Astrocyte of the cerebellum (primary cell): ENCODE results near the gene SYMPK.
"Not testable (repeated sequence)": the region's sequence is repeated elsewhere in the genome, so short reads cannot be mapped to it uniquely, and the experiment has no call there.

Experiments
- DNase-seq: peaks from one replicate; pipeline ENCODE4 v3.0.0-alpha.2; 2011; ENCODE audit warnings: low read depth
- H3K4me3 ChIP-seq: 2 replicates; pipeline ENCODE4 v1.5.1; 2011; ENCODE audit warnings: mild to moderate bottlenecking, low read depth, low read length, moderate library complexity
- in situ Hi-C: cut with HindIII; loops from 2 replicates; pipeline ENCODE4 v1.10.0; 2017; ENCODE audit warnings: low sequenced_read_pairs
- TF ChIP-seq, protein P1 (sequence below): IDR thresholded peaks from 2 replicates; pipeline ENCODE4 v1.5.1; 2012; ENCODE audit warnings: low read length, low read depth, moderate library complexity, mild to moderate bottlenecking; ENCODE audit errors: missing control alignments

The SYMPK gene

DNA sequence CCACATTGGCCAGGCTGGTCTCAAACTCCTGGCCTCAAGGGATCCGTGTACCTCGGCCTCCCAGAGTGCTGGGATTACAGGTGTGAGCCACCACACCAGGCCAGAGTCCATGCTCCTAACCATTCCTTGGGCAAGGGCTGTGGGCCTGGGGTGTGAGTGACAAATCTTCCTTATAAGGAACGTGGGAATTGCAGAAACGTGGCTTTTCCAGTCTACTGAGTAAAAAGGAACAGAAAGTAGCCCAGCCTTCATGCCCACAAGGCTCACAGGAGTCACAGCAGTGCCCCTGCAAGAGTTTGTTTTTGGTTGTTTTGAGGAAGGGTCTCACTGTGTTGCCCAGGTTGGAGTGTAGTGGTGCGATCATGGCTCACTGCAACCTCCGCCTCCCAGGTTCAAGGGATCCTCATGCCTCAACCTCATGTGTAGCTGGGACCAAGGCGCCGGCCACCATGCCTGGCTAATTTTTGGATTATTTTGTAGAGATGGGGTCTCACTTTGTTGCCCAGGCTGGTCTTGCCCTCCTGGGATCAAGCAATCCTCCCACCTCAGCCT is 34.4 kb upstream of the SYMPK start:
- H3K4me3 ChIP-seq, result no peak overlapping the region
- in situ Hi-C loops, result no loop called here
- DNase-seq, result no peak
- TF ChIP-seq, protein P1, sequence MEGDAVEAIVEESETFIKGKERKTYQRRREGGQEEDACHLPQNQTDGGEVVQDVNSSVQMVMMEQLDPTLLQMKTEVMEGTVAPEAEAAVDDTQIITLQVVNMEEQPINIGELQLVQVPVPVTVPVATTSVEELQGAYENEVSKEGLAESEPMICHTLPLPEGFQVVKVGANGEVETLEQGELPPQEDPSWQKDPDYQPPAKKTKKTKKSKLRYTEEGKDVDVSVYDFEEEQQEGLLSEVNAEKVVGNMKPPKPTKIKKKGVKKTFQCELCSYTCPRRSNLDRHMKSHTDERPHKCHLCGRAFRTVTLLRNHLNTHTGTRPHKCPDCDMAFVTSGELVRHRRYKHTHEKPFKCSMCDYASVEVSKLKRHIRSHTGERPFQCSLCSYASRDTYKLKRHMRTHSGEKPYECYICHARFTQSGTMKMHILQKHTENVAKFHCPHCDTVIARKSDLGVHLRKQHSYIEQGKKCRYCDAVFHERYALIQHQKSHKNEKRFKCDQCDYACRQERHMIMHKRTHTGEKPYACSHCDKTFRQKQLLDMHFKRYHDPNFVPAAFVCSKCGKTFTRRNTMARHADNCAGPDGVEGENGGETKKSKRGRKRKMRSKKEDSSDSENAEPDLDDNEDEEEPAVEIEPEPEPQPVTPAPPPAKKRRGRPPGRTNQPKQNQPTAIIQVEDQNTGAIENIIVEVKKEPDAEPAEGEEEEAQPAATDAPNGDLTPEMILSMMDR, result no peak

DNA sequence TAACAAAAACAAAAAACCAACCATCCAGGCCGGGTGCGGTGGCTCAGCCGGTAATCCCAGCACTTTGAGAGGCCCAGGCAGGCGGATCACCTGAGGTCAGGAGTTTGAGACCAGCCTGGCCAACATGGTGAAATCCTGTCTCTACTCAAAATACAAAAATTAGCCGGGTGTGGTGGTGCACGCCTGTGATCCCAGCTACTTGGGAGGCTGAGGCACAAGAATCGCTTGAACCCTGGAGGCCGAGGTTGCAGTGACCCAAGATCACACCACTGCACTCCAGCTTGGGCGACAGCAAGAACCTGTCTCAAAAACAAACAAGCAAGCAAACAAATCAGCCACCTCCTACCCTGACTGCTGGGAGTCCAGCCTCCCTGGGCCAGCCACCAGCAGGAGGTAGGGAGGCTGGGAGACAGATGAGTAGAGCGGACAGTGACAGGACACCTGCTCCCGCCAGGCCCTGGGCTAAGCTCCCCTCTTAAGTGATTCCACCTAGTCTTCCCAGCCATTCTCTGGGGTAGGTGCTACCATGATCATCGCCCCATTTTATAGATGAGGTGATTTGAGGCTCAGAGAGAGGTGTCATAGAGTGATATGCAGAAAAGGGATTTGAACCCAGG is 33.1 kb upstream of the SYMPK start:
- H3K4me3 ChIP-seq, in situ Hi-C loops, DNase-seq: not testable (repeated sequence)

DNA sequence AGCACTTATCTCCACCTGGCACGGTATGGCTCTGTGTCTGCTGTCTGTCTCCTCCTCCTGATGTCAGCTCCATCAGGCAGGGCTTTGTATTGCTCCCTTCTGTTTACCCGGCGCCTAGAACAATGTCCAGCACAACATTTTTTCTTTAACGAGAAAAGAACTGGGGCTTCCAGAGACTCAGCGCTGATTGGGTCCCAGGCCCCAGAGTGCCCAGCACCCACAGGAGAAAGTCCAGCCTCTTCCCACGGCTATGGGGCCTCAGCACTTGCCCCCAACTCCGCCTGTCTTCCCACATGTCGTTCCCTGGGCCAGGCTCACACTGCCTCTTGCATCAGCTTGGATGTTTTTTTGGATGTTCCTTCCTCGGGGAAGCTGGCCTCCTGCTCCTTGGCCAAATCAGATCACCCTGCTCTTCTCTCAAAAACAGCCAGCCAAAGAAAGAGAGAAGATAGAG is 32.6 kb upstream of the SYMPK start:
- TF ChIP-seq, protein P1, result no peak
- no peak overlapping the region for H3K4me3 ChIP-seq
- DNase-seq, result no peak
- in situ Hi-C loops, result no loop called here

DNA sequence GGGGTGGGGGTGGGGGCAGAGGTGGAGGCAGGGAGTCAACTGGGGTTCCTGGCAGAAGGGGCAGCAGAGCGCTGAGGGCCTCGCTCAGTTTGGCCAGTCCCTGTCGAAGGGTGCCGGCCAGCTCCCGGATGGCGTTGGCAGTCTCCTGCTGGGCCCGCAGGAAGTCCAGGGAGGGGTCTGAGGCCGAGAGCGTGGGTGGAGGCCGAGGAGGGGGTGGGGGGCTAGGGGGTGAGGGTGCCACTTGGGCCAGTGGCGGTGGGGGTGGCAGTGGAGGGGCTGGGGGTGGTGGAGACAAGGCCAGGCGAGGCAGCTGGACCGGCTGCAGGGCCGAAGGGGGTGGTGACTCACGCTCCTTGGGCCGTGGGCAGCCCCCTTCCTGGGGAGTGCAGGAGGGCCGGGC is 27.9 kb upstream of the SYMPK start:
- in situ Hi-C loops, result no loop called here

DNA sequence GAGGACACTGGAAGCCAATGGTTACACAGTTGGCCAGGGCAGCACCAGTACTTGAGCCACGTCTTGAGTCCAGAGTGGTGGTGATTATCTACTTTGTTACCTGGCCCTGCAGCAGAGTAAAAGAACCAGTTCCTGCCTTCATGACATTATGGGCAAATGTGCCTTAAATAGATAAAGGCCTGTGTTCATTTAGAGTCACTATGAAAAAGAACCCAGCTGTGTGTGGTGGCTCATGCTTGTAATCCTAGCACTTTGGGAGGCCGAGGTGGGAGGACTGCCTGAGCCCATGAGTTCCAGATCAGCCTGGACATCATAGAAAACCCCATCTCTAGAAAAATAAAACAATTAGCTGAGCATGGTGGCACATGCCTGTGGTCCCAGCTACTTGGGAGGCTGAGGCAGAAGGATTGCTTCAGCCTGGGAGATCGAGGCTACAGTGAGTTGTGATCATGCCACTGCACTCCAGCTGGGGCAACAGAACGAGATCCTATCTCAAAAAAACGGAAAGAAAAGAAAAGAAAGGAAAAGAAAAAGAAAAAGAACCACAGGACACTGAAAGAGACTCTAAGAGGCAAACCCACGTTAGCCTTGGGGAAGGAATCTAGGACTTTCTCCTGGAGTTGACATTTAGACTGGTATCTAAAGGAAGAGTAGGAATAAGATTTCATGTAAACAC is 26.4 kb upstream of the SYMPK start:
- no peak overlapping the region for H3K4me3 ChIP-seq
- DNase-seq, result no peak
- TF ChIP-seq, protein P1, result no peak
- in situ Hi-C loops, result no loop called here

More for the DNA sequence above, 27.9 kb upstream of the SYMPK start:
- no peak overlapping the region for H3K4me3 ChIP-seq
- TF ChIP-seq, protein P1, result no peak
- no peak for DNase-seq

DNA sequence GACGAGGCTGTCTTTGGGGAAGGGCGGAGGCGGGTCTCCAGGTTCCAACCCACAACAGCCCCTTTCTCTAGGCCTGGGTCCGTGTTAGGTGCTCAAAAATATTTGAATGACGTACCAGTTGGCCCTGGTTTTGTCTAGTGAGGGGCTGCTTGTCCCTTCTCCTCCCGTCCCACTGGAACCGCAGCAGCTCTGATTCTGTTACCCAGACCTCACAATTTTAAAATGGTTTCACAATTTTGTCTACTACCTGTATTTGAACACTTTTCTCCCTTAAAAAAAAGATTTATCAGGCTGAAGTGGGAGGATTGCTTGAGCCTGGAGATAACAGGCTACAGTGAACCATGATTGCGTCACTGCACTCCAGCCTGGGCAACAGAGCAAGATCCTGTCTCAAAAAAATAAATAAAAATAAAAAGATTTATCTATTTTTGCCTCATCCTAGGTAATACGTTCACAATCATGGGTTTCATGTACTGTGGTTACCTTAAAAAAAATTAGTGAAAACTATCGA is 24.3 kb upstream of the SYMPK start:
- in situ Hi-C loops, result no loop called here
- no peak for DNase-seq
- H3K4me3 ChIP-seq, result peak overlapping the region; percentile 55
- TF ChIP-seq, protein P1, result no peak
